Immature natural killer cell (primary cell): ENCODE measurements around the gene RXFP3. TPM values are rescaled to one million over a fixed set of nuclear protein-coding genes. Genes with fewer than 3 reads are reported as not detected.

Source experiments
- DNase-seq, 3 donors: peaks; one replicate each; pipeline ENCODE4 v3.0.0; 2022; ENCODE audit warnings: mixed read lengths in 1 of 3
- H3K27ac Mint-ChIP-seq, 6 donors: one replicate each; pipeline ENCODE4 v1.8.0; 2020; ENCODE audit warnings: mixed read lengths in 6 of 6, mild to moderate bottlenecking in 5 of 6, inconsistent platforms in 4 of 6, moderate library complexity in 3 of 6
- H3K27me3 Mint-ChIP-seq, 3 donors: one replicate each; pipeline ENCODE4 v1.8.0; 2020 to 2021; ENCODE audit warnings: low read depth in 3 of 3, mild to moderate bottlenecking in 3 of 3, mixed read lengths in 3 of 3, moderate library complexity in 3 of 3, inconsistent platforms in 1 of 3
- H3K36me3 Mint-ChIP-seq, 3 donors: one replicate each; pipeline ENCODE4 v1.8.0; 2020; ENCODE audit warnings: mixed read lengths in 3 of 3, inconsistent platforms in 2 of 3, mild to moderate bottlenecking in 2 of 3
- H3K4me1 Mint-ChIP-seq, 2 donors: one replicate each; pipeline ENCODE4 v1.8.0; 2020; ENCODE audit warnings: inconsistent platforms in 2 of 2, mild to moderate bottlenecking in 2 of 2, mixed read lengths in 2 of 2, moderate library complexity in 1 of 2
- H3K4me3 Mint-ChIP-seq, 5 donors: one replicate each; pipeline ENCODE4 v1.8.0; 2020; ENCODE audit warnings: mild to moderate bottlenecking in 5 of 5, mixed read lengths in 5 of 5, inconsistent platforms in 3 of 5, moderate library complexity in 3 of 5
- H3K9me3 Mint-ChIP-seq, 6 donors: one replicate each; pipeline ENCODE4 v1.8.0; 2020; ENCODE audit warnings: mild to moderate bottlenecking in 6 of 6, mixed read lengths in 6 of 6, inconsistent platforms in 4 of 6, moderate library complexity in 3 of 6
- polyA plus RNA-seq, 3 donors: library from polyadenylated mRNA; unstranded; fragments of 300-500 nt; fragmentation: Illumina TruSeq; gene quantifications; one replicate each; pipeline ENCODE4 v1.2.3, GENCODE V29; 2021

The RXFP3 gene
- polyA plus RNA-seq, 3 donors from 2014 or later, result not detected

- Mint-ChIP-seq H3K36me3 (no peaks in the 10 kb centered on the region), H3K27ac (no peak overlapping the region), H3K9me3 (peaks cover 4 to 34% (median 11%) of the 10 kb centered on the region in 6 donors), H3K27me3 (peaks cover 0 to 12% (median 3%) of the 10 kb centered on the region in 3 donors), H3K4me3 (no peak overlapping the region), H3K4me1 (no peaks in the 10 kb centered on the region)
- no peak for DNase-seq
These were observed 15.2 kb upstream of the RXFP3 start for GRCh38 chr5:33921002-33921401.

GRCh38 chr5:33925278-33925677, 10.9 kb upstream of the RXFP3 start:
- H3K9me3 Mint-ChIP-seq, result peaks cover 0 to 4% (median 1%) of the 10 kb centered on the region in 6 donors
- no peak overlapping the region for H3K27ac Mint-ChIP-seq
- H3K27me3 Mint-ChIP-seq, result peaks cover 0 to 12% (median 6%) of the 10 kb centered on the region in 3 donors
- DNase-seq, result no peak
- no peak overlapping the region for H3K4me3 Mint-ChIP-seq
- no peaks in the 10 kb centered on the region for H3K36me3 Mint-ChIP-seq
- no peaks in the 10 kb centered on the region for H3K4me1 Mint-ChIP-seq

GRCh38 chr5:33927685-33928084, 8.5 kb upstream of the RXFP3 start:
- no peak for DNase-seq
- H3K27me3 Mint-ChIP-seq, result peaks cover 0 to 5% (median 2%) of the 10 kb centered on the region in 3 donors
- no peaks in the 10 kb centered on the region for H3K36me3 Mint-ChIP-seq
- no peaks in the 10 kb centered on the region for H3K4me1 Mint-ChIP-seq
- H3K4me3 Mint-ChIP-seq, result no peak overlapping the region
- peaks cover 0 to 2% (median 0%) of the 10 kb centered on the region in 6 donors for H3K9me3 Mint-ChIP-seq
- no peak overlapping the region for H3K27ac Mint-ChIP-seq

- peaks cover 2 to 7% (median 4%) of the 10 kb centered on the region in 3 donors for H3K27me3 Mint-ChIP-seq
These were observed 7.9 kb upstream of the RXFP3 start for GRCh38 chr5:33928283-33928682.

GRCh38 chr5:33929925-33930690, 6.1 kb upstream of the RXFP3 start:
- H3K9me3 Mint-ChIP-seq, result no peaks in the 10 kb centered on the region
- DNase-seq, result no peak
- peaks cover 2 to 9% (median 7%) of the 10 kb centered on the region in 3 donors for H3K27me3 Mint-ChIP-seq
- H3K4me3 Mint-ChIP-seq, result no peak overlapping the region
- H3K36me3 Mint-ChIP-seq, result no peaks in the 10 kb centered on the region
- no peak overlapping the region for H3K27ac Mint-ChIP-seq
- no peaks in the 10 kb centered on the region for H3K4me1 Mint-ChIP-seq

More at GRCh38 chr5:33928283-33928682, 7.9 kb upstream of the RXFP3 start:
- no peak overlapping the region for H3K27ac Mint-ChIP-seq
- no peaks in the 10 kb centered on the region for H3K36me3 Mint-ChIP-seq
- H3K9me3 Mint-ChIP-seq, result no peaks in the 10 kb centered on the region
- H3K4me3 Mint-ChIP-seq, result no peak overlapping the region
- no peak for DNase-seq
- no peaks in the 10 kb centered on the region for H3K4me1 Mint-ChIP-seq

GRCh38 chr5:33931136-33931535, 5.0 kb upstream of the RXFP3 start:
- no peaks in the 10 kb centered on the region for H3K4me1 Mint-ChIP-seq
- peaks cover 2 to 9% (median 9%) of the 10 kb centered on the region in 3 donors for H3K27me3 Mint-ChIP-seq
- no peak overlapping the region for H3K4me3 Mint-ChIP-seq
- no peak overlapping the region for H3K27ac Mint-ChIP-seq
- no peaks in the 10 kb centered on the region for H3K9me3 Mint-ChIP-seq
- no peak for DNase-seq
- no peaks in the 10 kb centered on the region for H3K36me3 Mint-ChIP-seq

GRCh38 chr5:33933723-33934169, 2.4 kb upstream of the RXFP3 start:
- Mint-ChIP-seq H3K27me3 (peaks cover 6 to 15% (median 7%) of the 10 kb centered on the region in 3 donors), H3K9me3 (no peaks in the 10 kb centered on the region), H3K36me3 (no peaks in the 10 kb centered on the region), H3K4me1 (no peaks in the 10 kb centered on the region), H3K4me3 (no peak overlapping the region), H3K27ac (no peak overlapping the region)
- no peak for DNase-seq

- Mint-ChIP-seq H3K4me3 (no peak overlapping the region), H3K36me3 (no peaks in the 10 kb centered on the region), H3K9me3 (no peaks in the 10 kb centered on the region), H3K27ac (no peak overlapping the region), H3K27me3 (peaks cover 6 to 16% (median 7%) of the 10 kb centered on the region in 3 donors), H3K4me1 (no peaks in the 10 kb centered on the region)
- no peak for DNase-seq
These were observed 2.0 kb upstream of the RXFP3 start for GRCh38 chr5:33934176-33934575.

GRCh38 chr5:33936004-33936380, 194 bp upstream of the RXFP3 start:
- H3K4me1 Mint-ChIP-seq, result no peaks in the 10 kb centered on the region
- H3K36me3 Mint-ChIP-seq, result no peaks in the 10 kb centered on the region
- peak in 2 of 3 donors; percentile 13 to 18 for DNase-seq
- no peak overlapping the region for H3K4me3 Mint-ChIP-seq
- H3K27ac Mint-ChIP-seq, result no peak overlapping the region
- no peaks in the 10 kb centered on the region for H3K9me3 Mint-ChIP-seq
- peaks cover 4 to 16% (median 11%) of the 10 kb centered on the region in 3 donors for H3K27me3 Mint-ChIP-seq

GRCh38 chr5:33937017-33937706, 976 bp downstream of the RXFP3 start:
- no peak for DNase-seq
- Mint-ChIP-seq H3K9me3 (no peaks in the 10 kb centered on the region), H3K27me3 (peaks cover 6 to 16% (median 9%) of the 10 kb centered on the region in 3 donors), H3K36me3 (no peaks in the 10 kb centered on the region), H3K4me3 (no peak overlapping the region), H3K27ac (no peak overlapping the region), H3K4me1 (no peaks in the 10 kb centered on the region)

GRCh38 chr5:33937707-33938506, 1.7 kb downstream of the RXFP3 start:
- H3K27ac Mint-ChIP-seq, result no peak overlapping the region
- no peak overlapping the region for H3K4me3 Mint-ChIP-seq
- no peaks in the 10 kb centered on the region for H3K36me3 Mint-ChIP-seq
- no peaks in the 10 kb centered on the region for H3K9me3 Mint-ChIP-seq
- peaks cover 7 to 15% (median 9%) of the 10 kb centered on the region in 3 donors for H3K27me3 Mint-ChIP-seq
- DNase-seq, result no peak
- H3K4me1 Mint-ChIP-seq, result no peaks in the 10 kb centered on the region

GRCh38 chr5:33938507-33938796, 2.3 kb downstream of the RXFP3 start:
- Mint-ChIP-seq H3K36me3 (no peaks in the 10 kb centered on the region), H3K4me3 (no peak overlapping the region), H3K27me3 (peaks cover 6 to 10% (median 9%) of the 10 kb centered on the region in 3 donors), H3K4me1 (no peaks in the 10 kb centered on the region), H3K9me3 (no peaks in the 10 kb centered on the region), H3K27ac (no peak overlapping the region)
- no peak for DNase-seq

GRCh38 chr5:33938881-33939280, 2.7 kb downstream of the RXFP3 start:
- H3K27ac Mint-ChIP-seq, result no peak overlapping the region
- no peak overlapping the region for H3K4me3 Mint-ChIP-seq
- H3K9me3 Mint-ChIP-seq, result no peaks in the 10 kb centered on the region
- H3K4me1 Mint-ChIP-seq, result no peaks in the 10 kb centered on the region
- no peak for DNase-seq
- H3K27me3 Mint-ChIP-seq, result peaks cover 6 to 9% (median 7%) of the 10 kb centered on the region in 3 donors
- H3K36me3 Mint-ChIP-seq, result no peaks in the 10 kb centered on the region
